ENCODE measurements around the gene BDKRB1. TPM values are rescaled to one million over a fixed set of nuclear protein-coding genes. Genes with fewer than 3 reads are reported as not detected.

The BDKRB1 gene
- total and polyA plus RNA-seq, 10 of the 15 experiments (the other 5 are each of a cell fraction or from before 2014, with no cell fraction given): 0.21 TPM; not detected in 9

DNA sequence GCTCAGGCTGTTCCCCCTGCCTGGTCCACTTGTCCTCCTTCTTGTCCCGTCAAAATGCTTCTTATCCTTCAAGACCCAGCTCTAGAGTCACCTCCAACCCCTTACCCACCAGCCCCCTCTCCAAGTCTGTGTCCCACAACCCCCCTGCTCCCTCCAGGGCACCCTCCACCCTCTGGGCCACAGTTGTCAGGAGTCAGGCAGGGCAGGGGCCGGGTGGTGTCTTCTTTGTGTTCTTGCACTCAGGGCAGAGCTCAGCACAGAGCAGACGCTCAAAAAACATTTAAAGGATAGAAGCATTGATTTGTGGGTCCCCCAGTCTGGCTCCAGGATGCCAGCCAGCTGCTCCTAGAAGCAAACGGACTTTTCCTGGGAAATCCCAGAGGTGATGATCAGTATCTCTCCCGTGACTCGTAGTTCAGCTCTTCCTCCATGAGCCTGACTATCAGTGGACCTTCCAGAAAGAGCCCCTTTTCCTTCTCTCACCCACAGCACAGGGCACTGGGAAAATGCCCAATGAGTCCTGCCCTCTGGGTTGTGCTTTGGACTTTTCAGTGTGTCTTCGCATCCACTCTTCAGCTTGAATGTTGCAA lies 17.2 kb upstream of the BDKRB1 start:
- ATAC-seq (no peak), DNase-seq (ENCODE audit: low read depth, low spot score) (no peak), FAIRE-seq (no peak)
- SMC1A ChIA-PET (ENCODE audit: uncharacterized antibody, unreplicated experiment): no interaction called here
- no TSS peak for BruUV-seq (replicated peaks)
- no peaks in the 10 kb centered on the region for H3K36me3 ChIP-seq (ENCODE audit: control insufficient read depth in 2 of 2, insufficient read depth in 2 of 2, low read length in 1 of 2)
- CTCF ChIA-PET: no interaction called here
- H3K9me3 ChIP-seq (replicated peaks; ENCODE audit: control insufficient read depth, insufficient read depth, low read length): no peaks in the 10 kb centered on the region
- no peak overlapping the region for H3K4me2 ChIP-seq (ENCODE audit: control insufficient read depth, insufficient read depth)
- intact Hi-C loops (cut with micrococcal nuclease; ENCODE audit: unreplicated experiment) (no loop called here), in situ Hi-C loops (cut with MboI) (no loop called here)
- no peak overlapping the region for H3K4me3 ChIP-seq
- no peaks in the 10 kb centered on the region for H4K20me1 ChIP-seq (ENCODE audit: control insufficient read depth, insufficient read depth)
- no peaks in the 10 kb centered on the region for H3K4me1 ChIP-seq (ENCODE audit: control insufficient read depth, insufficient read depth, low read length)
- no peak overlapping the region for H2AFZ ChIP-seq (ENCODE audit: control insufficient read depth, low read depth, low read length)
- peaks cover 0 to 2% of the 10 kb centered on the region in 2 experiments; a peak in 1 of 4 replicates for H3K27me3 ChIP-seq (replicated peaks in 1 of 2; ENCODE audit: control insufficient read depth in 2 of 2, insufficient read depth in 2 of 2, low read length in 1 of 2)
- POLR2A ChIA-PET: no interaction called here
- H3K79me2 ChIP-seq (ENCODE audit: control insufficient read depth, insufficient read depth, low read length): no peaks in the 10 kb centered on the region
- H3K9ac ChIP-seq (ENCODE audit: control insufficient read depth, insufficient read depth, low read length): no peak overlapping the region
- RAD21 ChIA-PET (ENCODE audit: unreplicated experiment): no interaction called here
- WGBS (ENCODE audit: insufficient coverage, insufficient replicate concordance, low lambda C conversion rate, missing lambda C conversion rate): 6% methylated on average over 7 of the region's 7 CpGs
- no peak overlapping the region for H3K27ac ChIP-seq (ENCODE audit: control insufficient read depth, insufficient read depth)
- TF ChIP-seq, protein P1, sequence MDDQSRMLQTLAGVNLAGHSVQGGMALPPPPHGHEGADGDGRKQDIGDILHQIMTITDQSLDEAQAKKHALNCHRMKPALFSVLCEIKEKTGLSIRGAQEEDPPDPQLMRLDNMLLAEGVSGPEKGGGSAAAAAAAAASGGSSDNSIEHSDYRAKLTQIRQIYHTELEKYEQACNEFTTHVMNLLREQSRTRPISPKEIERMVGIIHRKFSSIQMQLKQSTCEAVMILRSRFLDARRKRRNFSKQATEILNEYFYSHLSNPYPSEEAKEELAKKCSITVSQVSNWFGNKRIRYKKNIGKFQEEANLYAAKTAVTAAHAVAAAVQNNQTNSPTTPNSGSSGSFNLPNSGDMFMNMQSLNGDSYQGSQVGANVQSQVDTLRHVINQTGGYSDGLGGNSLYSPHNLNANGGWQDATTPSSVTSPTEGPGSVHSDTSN (IDR thresholded peaks at IDR 0.05; ENCODE audit: insufficient replicate concordance, low read depth, low read length): no peak
- TF ChIP-seq CHD1 (IDR thresholded peaks at IDR 0.05; ENCODE audit: low read depth, low read length) (no peak), ZNF217 (IDR thresholded peaks at IDR 0.05) (no peak), CREB1 (IDR thresholded peaks at IDR 0.05; ENCODE audit: low read depth) (no peak), EZH2 (IDR thresholded peaks at IDR 0.05; ENCODE audit: borderline replicate concordance, control insufficient read depth, low read depth, low read length) (no peak), RBBP5 (conservative IDR thresholded peaks at IDR 0.05) (no peak), SUZ12 (IDR thresholded peaks at IDR 0.05; ENCODE audit: unreplicated experiment) (no peak), FOXK2 (IDR thresholded peaks at IDR 0.05) (no peak), IKZF2 (IDR thresholded peaks at IDR 0.05) (no peak), CBFB (IDR thresholded peaks at IDR 0.05; ENCODE audit: low read depth) (no peak), ZBED1 (IDR thresholded peaks at IDR 0.05; ENCODE audit: borderline replicate concordance) (no peak), IKZF1 (conservative IDR thresholded peaks at IDR 0.05) (no peak)
- TF ChIP-seq, protein P2, sequence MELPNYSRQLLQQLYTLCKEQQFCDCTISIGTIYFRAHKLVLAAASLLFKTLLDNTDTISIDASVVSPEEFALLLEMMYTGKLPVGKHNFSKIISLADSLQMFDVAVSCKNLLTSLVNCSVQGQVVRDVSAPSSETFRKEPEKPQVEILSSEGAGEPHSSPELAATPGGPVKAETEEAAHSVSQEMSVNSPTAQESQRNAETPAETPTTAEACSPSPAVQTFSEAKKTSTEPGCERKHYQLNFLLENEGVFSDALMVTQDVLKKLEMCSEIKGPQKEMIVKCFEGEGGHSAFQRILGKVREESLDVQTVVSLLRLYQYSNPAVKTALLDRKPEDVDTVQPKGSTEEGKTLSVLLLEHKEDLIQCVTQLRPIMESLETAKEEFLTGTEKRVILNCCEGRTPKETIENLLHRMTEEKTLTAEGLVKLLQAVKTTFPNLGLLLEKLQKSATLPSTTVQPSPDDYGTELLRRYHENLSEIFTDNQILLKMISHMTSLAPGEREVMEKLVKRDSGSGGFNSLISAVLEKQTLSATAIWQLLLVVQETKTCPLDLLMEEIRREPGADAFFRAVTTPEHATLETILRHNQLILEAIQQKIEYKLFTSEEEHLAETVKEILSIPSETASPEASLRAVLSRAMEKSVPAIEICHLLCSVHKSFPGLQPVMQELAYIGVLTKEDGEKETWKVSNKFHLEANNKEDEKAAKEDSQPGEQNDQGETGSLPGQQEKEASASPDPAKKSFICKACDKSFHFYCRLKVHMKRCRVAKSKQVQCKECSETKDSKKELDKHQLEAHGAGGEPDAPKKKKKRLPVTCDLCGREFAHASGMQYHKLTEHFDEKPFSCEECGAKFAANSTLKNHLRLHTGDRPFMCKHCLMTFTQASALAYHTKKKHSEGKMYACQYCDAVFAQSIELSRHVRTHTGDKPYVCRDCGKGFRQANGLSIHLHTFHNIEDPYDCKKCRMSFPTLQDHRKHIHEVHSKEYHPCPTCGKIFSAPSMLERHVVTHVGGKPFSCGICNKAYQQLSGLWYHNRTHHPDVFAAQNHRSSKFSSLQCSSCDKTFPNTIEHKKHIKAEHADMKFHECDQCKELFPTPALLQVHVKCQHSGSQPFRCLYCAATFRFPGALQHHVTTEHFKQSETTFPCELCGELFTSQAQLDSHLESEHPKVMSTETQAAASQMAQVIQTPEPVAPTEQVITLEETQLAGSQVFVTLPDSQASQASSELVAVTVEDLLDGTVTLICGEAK (IDR thresholded peaks at IDR 0.05; ENCODE audit: borderline replicate concordance): no peak
- TF ChIP-seq, protein P3, sequence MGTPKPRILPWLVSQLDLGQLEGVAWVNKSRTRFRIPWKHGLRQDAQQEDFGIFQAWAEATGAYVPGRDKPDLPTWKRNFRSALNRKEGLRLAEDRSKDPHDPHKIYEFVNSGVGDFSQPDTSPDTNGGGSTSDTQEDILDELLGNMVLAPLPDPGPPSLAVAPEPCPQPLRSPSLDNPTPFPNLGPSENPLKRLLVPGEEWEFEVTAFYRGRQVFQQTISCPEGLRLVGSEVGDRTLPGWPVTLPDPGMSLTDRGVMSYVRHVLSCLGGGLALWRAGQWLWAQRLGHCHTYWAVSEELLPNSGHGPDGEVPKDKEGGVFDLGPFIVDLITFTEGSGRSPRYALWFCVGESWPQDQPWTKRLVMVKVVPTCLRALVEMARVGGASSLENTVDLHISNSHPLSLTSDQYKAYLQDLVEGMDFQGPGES (IDR thresholded peaks at IDR 0.05): no peak
- TF ChIP-seq, protein P4, sequence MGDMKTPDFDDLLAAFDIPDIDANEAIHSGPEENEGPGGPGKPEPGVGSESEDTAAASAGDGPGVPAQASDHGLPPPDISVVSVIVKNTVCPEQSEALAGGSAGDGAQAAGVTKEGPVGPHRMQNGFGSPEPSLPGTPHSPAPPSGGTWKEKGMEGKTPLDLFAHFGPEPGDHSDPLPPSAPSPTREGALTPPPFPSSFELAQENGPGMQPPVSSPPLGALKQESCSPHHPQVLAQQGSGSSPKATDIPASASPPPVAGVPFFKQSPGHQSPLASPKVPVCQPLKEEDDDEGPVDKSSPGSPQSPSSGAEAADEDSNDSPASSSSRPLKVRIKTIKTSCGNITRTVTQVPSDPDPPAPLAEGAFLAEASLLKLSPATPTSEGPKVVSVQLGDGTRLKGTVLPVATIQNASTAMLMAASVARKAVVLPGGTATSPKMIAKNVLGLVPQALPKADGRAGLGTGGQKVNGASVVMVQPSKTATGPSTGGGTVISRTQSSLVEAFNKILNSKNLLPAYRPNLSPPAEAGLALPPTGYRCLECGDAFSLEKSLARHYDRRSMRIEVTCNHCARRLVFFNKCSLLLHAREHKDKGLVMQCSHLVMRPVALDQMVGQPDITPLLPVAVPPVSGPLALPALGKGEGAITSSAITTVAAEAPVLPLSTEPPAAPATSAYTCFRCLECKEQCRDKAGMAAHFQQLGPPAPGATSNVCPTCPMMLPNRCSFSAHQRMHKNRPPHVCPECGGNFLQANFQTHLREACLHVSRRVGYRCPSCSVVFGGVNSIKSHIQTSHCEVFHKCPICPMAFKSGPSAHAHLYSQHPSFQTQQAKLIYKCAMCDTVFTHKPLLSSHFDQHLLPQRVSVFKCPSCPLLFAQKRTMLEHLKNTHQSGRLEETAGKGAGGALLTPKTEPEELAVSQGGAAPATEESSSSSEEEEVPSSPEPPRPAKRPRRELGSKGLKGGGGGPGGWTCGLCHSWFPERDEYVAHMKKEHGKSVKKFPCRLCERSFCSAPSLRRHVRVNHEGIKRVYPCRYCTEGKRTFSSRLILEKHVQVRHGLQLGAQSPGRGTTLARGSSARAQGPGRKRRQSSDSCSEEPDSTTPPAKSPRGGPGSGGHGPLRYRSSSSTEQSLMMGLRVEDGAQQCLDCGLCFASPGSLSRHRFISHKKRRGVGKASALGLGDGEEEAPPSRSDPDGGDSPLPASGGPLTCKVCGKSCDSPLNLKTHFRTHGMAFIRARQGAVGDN (IDR thresholded peaks at IDR 0.05): no peak
